Right lobe of liver (tissue), 6 donors: ENCODE results near the gene ASAP2. TPM values are rescaled to one million over a fixed set of nuclear protein-coding genes. Genes with fewer than 3 reads are reported as not detected.
"Not testable (repeated sequence)": the region's sequence is repeated elsewhere in the genome, so short reads cannot be mapped to it uniquely, and the experiment has no call there.

Source experiments
- ATAC-seq, 4 donors: fragments of 200-7000 bp; cut with Tn5 transposase; one replicate each; pipeline ENCODE4 v1.9.1; 2020; ENCODE audit warnings: mild to moderate bottlenecking in 4 of 4, moderate library complexity in 4 of 4
- DNase-seq, 3 donors: peaks; one replicate each; pipeline ENCODE4 v3.0.0-alpha.2; 2020
- H3K27ac ChIP-seq, 3 donors: fragments of 200-600 bp; one replicate each; pipeline ENCODE4 v1.8.0; 2022
- H3K27me3 ChIP-seq, 2 donors: fragments of 200-600 bp; one replicate each; pipeline ENCODE4 v1.8.0; 2022
- H3K36me3 ChIP-seq, 4 donors: fragments of 200-600 bp; sonication (generic) in 1 of 4; one replicate each; pipeline versions ENCODE4 v1.5.1 to v1.8.0; 2017 to 2022; ENCODE audit warnings: control low read depth in 1 of 4
- H3K4me1 ChIP-seq, 4 donors: fragments of 200-600 bp; sonication (generic) in 1 of 4; one replicate each; pipeline versions ENCODE4 v1.5.1 to v1.8.0; 2017 to 2022; ENCODE audit warnings: control low read depth in 1 of 4
- H3K4me3 ChIP-seq, 3 donors: fragments of 200-600 bp; one replicate each; pipeline ENCODE4 v1.8.0; 2022
- H3K9me3 ChIP-seq, 4 donors: fragments of 200-600 bp; sonication (generic) in 1 of 4; one replicate each; pipeline versions ENCODE4 v1.5.1 to v1.8.0; 2017 to 2022; ENCODE audit warnings: control low read depth in 1 of 4
- POLR2A ChIP-seq: fragments of 450-650 bp; IDR thresholded peaks from one replicate; pipeline ENCODE4 v1.6.1; 2017; ENCODE audit warnings: antibody characterized with exemption, mild to moderate bottlenecking
- WGBS: methylation state at CpG from one replicate; pipeline ENCODE4 v1.1.6; 2018; ENCODE audit warnings: low coverage, low lambda C conversion rate; ENCODE audit not compliant: insufficient coverage; ENCODE audit errors: missing lambda C conversion rate; 5-methylcytosine and 5-hydroxymethylcytosine counted together
- intact Hi-C, 2 donors: fragments of 100-400 bp; cut with DNase I; formaldehyde crosslinking; loops; one replicate each; pipeline versions ENCODE4 v1.11.2 to v1.14.1; 2022
- total RNA-seq, 6 experiments: library from RNA; depleted of rRNA in 2 of 6; stranded (reverse); fragments of >200 nt in 2 of 6; fragmentation: NEBNext Ultra II Directional in 3 of 6; extraction: Animal tissue kit (Norgen Biotek cat#: 25700) in 3 of 6; gene quantifications; one replicate each; pipeline versions ENCODE4 v1.1.0 to v1.2.4, GENCODE V29; 2016 to 2023
- TF ChIP-seq, protein P1 (sequence below), 4 donors: fragments of 200-600 bp in 3 of 4; fragments of 450-650 bp in 1 of 4; IDR thresholded peaks; one replicate each; pipeline versions ENCODE4 v1.5.1 to v1.8.0; 2016 to 2022; ENCODE audit warnings: antibody characterized with exemption in 4 of 4, mild to moderate bottlenecking in 2 of 4
- donor health status: DM: no; HTN: yes; CAD: no.
- donor health status: DM: no; HTN: no; CAD: no.
- donor health status: DM: no; HTN: no; CAD: no.
- donor health status: DM: no; HTN: yes; CAD: no.
- donor health status: DM: no; HTN: yes; CAD: no.

The ASAP2 gene
- total RNA-seq, 6 experiments from 2014 or later, result 2.4 to 5.2 (median 3.9) TPM

DNA sequence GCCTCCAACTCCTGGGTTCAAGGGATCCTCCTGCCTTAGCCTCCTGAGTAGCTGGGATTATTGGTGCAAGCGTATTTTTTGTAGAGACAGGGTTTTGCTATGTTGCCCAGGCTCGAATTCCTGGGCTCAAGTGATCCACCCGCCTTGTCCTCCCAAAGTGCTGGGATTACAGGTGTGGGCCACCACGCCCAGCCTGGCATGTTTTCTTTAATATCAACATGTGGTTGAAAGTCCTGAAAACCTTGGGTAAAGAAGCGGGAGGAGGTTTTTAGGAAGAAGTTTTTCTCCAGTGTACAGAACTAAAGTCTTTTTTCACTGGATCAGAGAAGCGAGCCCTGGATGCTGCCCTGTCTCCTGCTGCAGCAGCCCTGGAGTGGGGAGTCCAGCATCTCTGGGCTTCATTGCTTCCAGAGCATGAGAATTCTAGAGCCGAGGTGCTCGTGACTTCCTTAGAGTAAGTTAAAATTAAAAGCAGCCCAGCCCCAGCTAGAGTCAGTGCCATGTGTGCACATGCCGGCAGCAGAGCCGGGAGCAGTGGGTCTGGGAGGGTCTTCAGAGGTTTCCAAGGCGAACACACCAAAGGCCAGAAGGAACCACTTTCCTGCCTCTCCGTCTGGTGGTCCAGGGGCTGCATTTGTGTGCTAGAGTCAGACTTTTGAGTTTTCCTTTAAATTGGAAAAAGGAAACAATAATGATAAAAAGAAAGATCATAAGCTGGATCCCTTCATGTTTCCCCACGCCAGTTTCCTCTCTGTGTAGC is 185.5 kb downstream of the ASAP2 start:
- no peak for DNase-seq

DNA sequence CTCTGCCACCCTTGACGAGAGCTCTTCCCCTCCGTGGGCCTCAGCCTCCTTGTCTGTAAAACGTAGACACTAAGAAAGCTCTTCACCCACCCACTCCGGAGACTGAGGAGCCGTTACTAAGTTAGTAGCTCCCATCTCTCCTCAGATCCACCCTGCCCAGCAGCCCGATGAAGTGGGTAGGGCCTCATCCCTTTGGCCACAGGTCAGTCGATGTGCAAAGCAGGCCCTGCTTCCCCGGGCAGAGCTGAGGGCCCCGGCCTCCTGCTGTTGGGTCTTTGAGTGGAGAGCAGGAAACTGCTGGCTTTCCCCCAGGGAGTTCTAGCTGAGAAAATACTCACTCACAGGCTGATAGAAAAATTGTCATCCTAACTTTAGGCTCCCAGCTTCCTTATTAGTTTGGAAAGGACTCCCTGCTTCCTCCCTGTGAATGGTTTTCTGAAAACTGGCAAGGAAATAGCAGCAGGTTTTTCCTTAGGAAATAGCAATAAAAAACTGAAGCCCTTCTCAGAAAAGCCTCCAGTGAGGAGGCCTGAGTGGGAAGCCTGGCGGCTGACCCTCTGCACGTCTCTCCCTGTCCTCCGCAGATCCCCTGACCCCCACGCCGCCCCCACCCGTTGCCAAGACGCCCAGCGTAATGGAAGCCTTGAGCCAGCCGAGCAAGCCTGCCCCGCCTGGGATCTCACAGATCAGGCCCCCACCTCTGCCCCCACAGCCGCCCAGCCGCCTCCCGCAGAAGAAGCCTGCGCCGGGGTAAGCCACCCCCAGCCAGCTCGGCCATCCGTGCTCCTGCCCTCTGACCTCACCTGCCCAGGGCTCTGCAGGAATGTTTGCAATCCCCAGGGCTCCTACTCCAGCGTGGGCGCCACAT is 186.5 kb downstream of the ASAP2 start:
- 80% methylated on average over 9 of the region's 28 CpGs for WGBS
- intact Hi-C loops, result no loop called here
- Histone ChIP-seq H3K4me1 (no peaks in the 10 kb centered on the region), H3K9me3 (no peaks in the 10 kb centered on the region), H3K27ac (no peak overlapping the region), H3K27me3 (no peaks in the 10 kb centered on the region), H3K36me3 (no peaks in the 10 kb centered on the region), H3K4me3 (no peak overlapping the region)
- ATAC-seq, result peak in 1 of 4 donors; percentile 22
- no peak for DNase-seq
- TF ChIP-seq POLR2A, result no peak
- TF ChIP-seq, protein P1, sequence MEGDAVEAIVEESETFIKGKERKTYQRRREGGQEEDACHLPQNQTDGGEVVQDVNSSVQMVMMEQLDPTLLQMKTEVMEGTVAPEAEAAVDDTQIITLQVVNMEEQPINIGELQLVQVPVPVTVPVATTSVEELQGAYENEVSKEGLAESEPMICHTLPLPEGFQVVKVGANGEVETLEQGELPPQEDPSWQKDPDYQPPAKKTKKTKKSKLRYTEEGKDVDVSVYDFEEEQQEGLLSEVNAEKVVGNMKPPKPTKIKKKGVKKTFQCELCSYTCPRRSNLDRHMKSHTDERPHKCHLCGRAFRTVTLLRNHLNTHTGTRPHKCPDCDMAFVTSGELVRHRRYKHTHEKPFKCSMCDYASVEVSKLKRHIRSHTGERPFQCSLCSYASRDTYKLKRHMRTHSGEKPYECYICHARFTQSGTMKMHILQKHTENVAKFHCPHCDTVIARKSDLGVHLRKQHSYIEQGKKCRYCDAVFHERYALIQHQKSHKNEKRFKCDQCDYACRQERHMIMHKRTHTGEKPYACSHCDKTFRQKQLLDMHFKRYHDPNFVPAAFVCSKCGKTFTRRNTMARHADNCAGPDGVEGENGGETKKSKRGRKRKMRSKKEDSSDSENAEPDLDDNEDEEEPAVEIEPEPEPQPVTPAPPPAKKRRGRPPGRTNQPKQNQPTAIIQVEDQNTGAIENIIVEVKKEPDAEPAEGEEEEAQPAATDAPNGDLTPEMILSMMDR (IDR thresholded peaks at IDR 0.05), result no peak

More for the DNA sequence above, 185.5 kb downstream of the ASAP2 start:
- H3K27ac ChIP-seq, result no peak overlapping the region
- no peak for ATAC-seq
- H3K4me3 ChIP-seq, result no peak overlapping the region
- H3K9me3 ChIP-seq, result no peaks in the 10 kb centered on the region
- WGBS, result 94% methylated on average over 8 of the region's 13 CpGs
- H3K4me1 ChIP-seq, result no peaks in the 10 kb centered on the region
- no peak for TF ChIP-seq POLR2A
- TF ChIP-seq, protein P1 (IDR thresholded peaks at IDR 0.05), result no peak
- no peaks in the 10 kb centered on the region for H3K27me3 ChIP-seq
- intact Hi-C loops, result no loop called here
- no peaks in the 10 kb centered on the region for H3K36me3 ChIP-seq

DNA sequence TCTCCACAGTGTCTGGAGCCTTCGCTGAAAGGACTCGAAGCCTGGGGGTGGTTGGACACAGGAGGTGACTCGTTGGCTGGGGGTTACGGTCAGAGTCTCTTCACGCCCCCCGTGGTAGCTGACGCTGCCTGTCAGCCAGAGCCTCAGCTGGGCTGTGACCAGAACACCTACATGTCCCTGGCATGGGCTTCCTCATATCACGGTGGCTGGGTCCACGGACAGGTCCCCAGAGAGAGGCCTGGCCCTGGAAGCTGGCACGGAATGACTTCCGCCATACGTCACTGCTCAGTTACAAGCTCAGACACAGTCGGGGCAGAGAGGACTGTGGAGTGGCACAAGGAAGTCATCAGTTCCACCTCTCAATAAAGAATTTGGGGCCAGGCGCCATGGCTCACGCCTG is 188.2 kb downstream of the ASAP2 start:
- no peak for ATAC-seq
- Histone ChIP-seq H3K4me3 (no peak overlapping the region), H3K36me3 (no peaks in the 10 kb centered on the region), H3K9me3 (no peaks in the 10 kb centered on the region), H3K4me1 (no peaks in the 10 kb centered on the region), H3K27ac (no peak overlapping the region), H3K27me3 (no peaks in the 10 kb centered on the region)
- no peak for TF ChIP-seq POLR2A
- TF ChIP-seq, protein P1 (IDR thresholded peaks at IDR 0.05), result no peak
- WGBS, result 100% methylated on average over 1 of the region's 15 CpGs
- DNase-seq, result no peak
- intact Hi-C loops, result no loop called here

DNA sequence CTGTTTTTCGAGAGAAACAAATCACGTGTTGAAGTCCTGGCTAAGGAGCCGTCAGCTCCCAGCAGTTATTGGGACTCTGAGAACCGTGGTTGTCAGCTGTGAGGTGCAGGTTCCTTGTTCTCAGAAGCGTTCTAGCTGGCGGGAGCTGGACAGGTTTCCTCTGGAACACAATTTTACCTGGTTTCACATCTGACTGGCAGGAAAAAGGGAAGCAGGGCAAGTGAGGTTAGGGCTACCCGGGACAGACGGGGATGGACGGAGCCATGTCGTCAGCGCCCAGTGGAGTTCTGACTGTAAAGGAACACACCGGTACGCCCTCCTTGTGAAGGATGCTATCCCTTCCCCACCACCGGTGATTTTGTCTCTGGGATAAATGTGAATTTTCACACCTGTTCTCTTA is 190.6 kb downstream of the ASAP2 start:
- Histone ChIP-seq H3K27me3 (no peaks in the 10 kb centered on the region), H3K27ac (no peak overlapping the region), H3K36me3 (no peaks in the 10 kb centered on the region), H3K4me3 (no peak overlapping the region), H3K9me3 (no peaks in the 10 kb centered on the region), H3K4me1 (no peaks in the 10 kb centered on the region)
- intact Hi-C loops, result no loop called here
- no peak for DNase-seq
- TF ChIP-seq POLR2A, result no peak
- TF ChIP-seq, protein P1 (IDR thresholded peaks at IDR 0.05), result no peak
- ATAC-seq, result no peak
- WGBS, result 88% methylated on average over 9 of the region's 14 CpGs

DNA sequence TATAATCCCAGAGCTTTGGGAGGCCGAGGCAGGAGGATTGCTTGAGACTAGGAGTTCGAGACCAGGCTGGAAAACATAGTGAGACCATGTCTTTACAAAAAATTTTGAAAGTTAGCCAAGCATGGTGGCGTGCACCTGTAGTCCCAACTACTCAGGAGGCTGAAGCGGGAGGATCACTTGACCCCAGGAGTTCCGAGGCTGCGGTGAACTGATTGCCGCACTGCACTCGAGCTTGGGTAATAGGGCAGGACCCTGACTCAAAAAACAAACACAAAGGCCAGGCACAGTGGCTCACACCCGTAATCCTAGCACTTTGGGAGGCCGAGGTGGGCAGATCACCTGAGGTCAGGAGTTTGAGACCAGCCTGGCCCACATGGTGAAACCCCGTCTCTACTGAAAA is 191.6 kb downstream of the ASAP2 start:
- H3K27ac ChIP-seq, H3K27me3 ChIP-seq, H3K36me3 ChIP-seq, H3K9me3 ChIP-seq, intact Hi-C loops, DNase-seq, H3K4me3 ChIP-seq, H3K4me1 ChIP-seq, ATAC-seq: not testable (repeated sequence)
- 95% methylated on average over 5 of the region's 11 CpGs for WGBS
